ENCODE measurements around the gene ABITRAM.
"Not testable (repeated sequence)": the region's sequence is repeated elsewhere in the genome, so short reads cannot be mapped to it uniquely, and the experiment has no call there.

Gene ABITRAM

GRCh38 chr9:108934323-108934893 lies at the start of gene ABITRAM:
Gene ABITRAM (plus strand): TSS chr9:108934400. CDS start chr9:108934487, 87 bp downstream.
- peak; percentile 27 for DNase-seq (ENCODE audit: low read depth)

GRCh38 chr9:108884701-108885100 lies 49.5 kb upstream of the ABITRAM start:
- DNase-seq (ENCODE audit: low read depth): no peak

- DNase-seq (ENCODE audit: low read depth): peak; percentile 42
Observed at GRCh38 chr9:108885643-108886348, 48.4 kb upstream of the ABITRAM start.

GRCh38 chr9:108886594-108887271 lies 47.5 kb upstream of the ABITRAM start:
- not testable (repeated sequence) for DNase-seq (ENCODE audit: low read depth)

GRCh38 chr9:108889649-108890067 lies 44.5 kb upstream of the ABITRAM start:
- DNase-seq (ENCODE audit: low read depth): no peak

- no peak for DNase-seq (ENCODE audit: low read depth)
Observed at GRCh38 chr9:108894225-108894997, 39.8 kb upstream of the ABITRAM start.

GRCh38 chr9:108897324-108898096 lies 36.7 kb upstream of the ABITRAM start:
- DNase-seq (ENCODE audit: low read depth): no peak

- DNase-seq (ENCODE audit: low read depth): not testable (repeated sequence)
Observed at GRCh38 chr9:108899023-108899695, 35.0 kb upstream of the ABITRAM start.

- no peak for DNase-seq (ENCODE audit: low read depth)
Observed at GRCh38 chr9:108900176-108900575, 34.0 kb upstream of the ABITRAM start.

- DNase-seq (ENCODE audit: low read depth): no peak
Observed at GRCh38 chr9:108903420-108904103, 30.6 kb upstream of the ABITRAM start.

- DNase-seq (ENCODE audit: low read depth): no peak
Observed at GRCh38 chr9:108904161-108904560, 30.0 kb upstream of the ABITRAM start.

- DNase-seq (ENCODE audit: low read depth): no peak
Observed at GRCh38 chr9:108905494-108905893, 28.7 kb upstream of the ABITRAM start.

- no peak for DNase-seq (ENCODE audit: low read depth)
Observed at GRCh38 chr9:108910402-108910801, 23.8 kb upstream of the ABITRAM start.

- DNase-seq (ENCODE audit: low read depth): no peak
Observed at GRCh38 chr9:108910914-108911313, 23.3 kb upstream of the ABITRAM start.

GRCh38 chr9:108911820-108912219 lies 22.4 kb upstream of the ABITRAM start:
- no peak for DNase-seq (ENCODE audit: low read depth)

- no peak for DNase-seq (ENCODE audit: low read depth)
Observed at GRCh38 chr9:108913391-108913790, 20.8 kb upstream of the ABITRAM start.

GRCh38 chr9:108919517-108919916 lies 14.7 kb upstream of the ABITRAM start:
- DNase-seq (ENCODE audit: low read depth): no peak

GRCh38 chr9:108920401-108920800 lies 13.8 kb upstream of the ABITRAM start:
- DNase-seq (ENCODE audit: low read depth): not testable (repeated sequence)

GRCh38 chr9:108921200-108921599 lies 13.0 kb upstream of the ABITRAM start:
- no peak for DNase-seq (ENCODE audit: low read depth)

- no peak for DNase-seq (ENCODE audit: low read depth)
Observed at GRCh38 chr9:108924466-108924865, 9.7 kb upstream of the ABITRAM start.
